GM12872 (cell line): Measurements from ENCODE around the gene FAM217B.

ENCODE experiments used
- CTCF ChIP-seq: IDR thresholded peaks from 3 replicates; pipeline ENCODE4 v1.5.1; 2011; ENCODE audit warnings: low read depth, mild to moderate bottlenecking, low read length, moderate library complexity; ENCODE audit not compliant: insufficient read depth

Gene FAM217B

GRCh38 chr20:59993736-59994430 is 53.7 kb downstream of the FAM217B start:
- no peak for TF ChIP-seq CTCF

GRCh38 chr20:59994697-59995122 is 54.5 kb downstream of the FAM217B start:
- no peak for TF ChIP-seq CTCF

GRCh38 chr20:59996108-59996507 is 55.9 kb downstream of the FAM217B start:
- no peak for TF ChIP-seq CTCF

- TF ChIP-seq CTCF, result no peak
Observed at GRCh38 chr20:59997896-59998295, 57.7 kb downstream of the FAM217B start.
